Gastrocnemius medialis (tissue), 4 donors: ENCODE results near the gene ALDH3A2. TPM values are rescaled to one million over a fixed set of nuclear protein-coding genes. Genes with fewer than 3 reads are reported as not detected.

Experiments
- ATAC-seq, 2 donors: fragments of 150-250 bp; one replicate each; pipeline ENCODE4 v1.9.1; 2016
- DNase-seq, 2 donors: peaks; one replicate each; pipeline ENCODE4 v3.0.0-alpha.2; 2019
- H3K27ac ChIP-seq, 4 donors: fragments of 200-600 bp; sonication (generic); 1 replicate in 1 of 4; 2 replicates in 3 of 4; pipeline ENCODE4 v1.5.1; 2016 to 2018; ENCODE audit warnings: mild to moderate bottlenecking in 2 of 4, moderate library complexity in 1 of 4
- H3K27me3 ChIP-seq, 3 donors: fragments of 200-600 bp; sonication (generic) in 2 of 3; 1 replicate in 1 of 3; 2 replicates in 2 of 3; pipeline versions ENCODE4 v1.5.1 to v1.6.0; 2016 to 2019; ENCODE audit warnings: mild to moderate bottlenecking in 1 of 3, moderate library complexity in 1 of 3
- H3K36me3 ChIP-seq, 2 donors: fragments of 200-600 bp; sonication (generic) in 1 of 2; one replicate each; pipeline ENCODE4 v1.5.1; 2017 to 2018
- H3K4me1 ChIP-seq, 2 donors: fragments of 200-600 bp; sonication (generic) in 1 of 2; one replicate each; pipeline ENCODE4 v1.5.1; 2016 to 2017; ENCODE audit warnings: mild to moderate bottlenecking in 2 of 2
- H3K4me3 ChIP-seq, 4 donors: fragments of 200-600 bp; sonication (generic) in 3 of 4; 1 replicate in 1 of 4; 2 replicates in 3 of 4; pipeline ENCODE4 v1.5.1; 2016 to 2019; ENCODE audit warnings: mild to moderate bottlenecking in 2 of 4
- H3K9me3 ChIP-seq, 3 donors: fragments of 200-600 bp; sonication (generic) in 2 of 3; 1 replicate in 1 of 3; 2 replicates in 2 of 3; pipeline ENCODE4 v1.5.1; 2016 to 2019
- CTCF ChIP-seq, 5 experiments: fragments of 450-650 bp in 3 of 5; fragments of 200-600 bp in 2 of 5; sonication (generic) in 2 of 5; IDR thresholded peaks in 4 of 5; conservative IDR thresholded peaks in 1 of 5; 1 replicate in 4 of 5; 2 replicates in 1 of 5; pipeline ENCODE4 v1.5.1; 2016 to 2019; ENCODE audit warnings: antibody characterized with exemption in 5 of 5, mild to moderate bottlenecking in 3 of 5, moderate library complexity in 3 of 5
- POLR2A ChIP-seq, 2 donors: fragments of 450-650 bp; IDR thresholded peaks; one replicate each; pipeline ENCODE4 v1.6.1; 2017; ENCODE audit warnings: antibody characterized with exemption in 2 of 2, mild to moderate bottlenecking in 2 of 2, moderate library complexity in 2 of 2
- in situ Hi-C, 4 donors: fragments of 200-750 bp; cut with MboI; loops; one replicate each; pipeline versions ENCODE4 v1.15.0 to v1.8.0; 2017; ENCODE audit warnings: low sequenced_read_pairs in 4 of 4
- intact Hi-C: fragments of 100-400 bp; cut with DNase I; formaldehyde crosslinking; loops from one replicate; pipeline ENCODE4 v1.15.1; 2023; ENCODE audit warnings: low total_unique reads
- total RNA-seq, 4 donors: library from RNA; depleted of rRNA; stranded (reverse); fragments of >200 nt; gene quantifications; one replicate each; pipeline versions ENCODE4 v1.1.0 to v1.2.3, GENCODE V29; 2016

The ALDH3A2 gene
- total RNA-seq, 4 donors from 2014 or later: 87.6 to 117 (median 98.2) TPM

- no peaks in the 10 kb centered on the region for H3K27me3 ChIP-seq
- ATAC-seq: no peak
- in situ Hi-C loops: no loop called here
- intact Hi-C loops: no loop called here
- H3K9me3 ChIP-seq: no peaks in the 10 kb centered on the region
- H3K36me3 ChIP-seq: no peaks in the 10 kb centered on the region
- H3K4me1 ChIP-seq: peaks cover 0 to 4% of the 10 kb centered on the region in 2 donors
- DNase-seq: no peak
- TF ChIP-seq POLR2A (IDR thresholded peaks at IDR 0.05): no peak
- H3K4me3 ChIP-seq: no peak overlapping the region
- peak overlapping the region in 3 of 4 donors; percentile 24 to 54 (median 25) for H3K27ac ChIP-seq
Measured at GRCh38 chr17:19717031-19717360, 68.4 kb downstream of the ALDH3A2 start.

- in situ Hi-C loops: no loop called here
Measured at GRCh38 chr17:19717411-19717908, 68.9 kb downstream of the ALDH3A2 start.

GRCh38 chr17:19718041-19718612 is 69.6 kb downstream of the ALDH3A2 start:
- Histone ChIP-seq H3K27me3 (no peaks in the 10 kb centered on the region), H3K36me3 (no peaks in the 10 kb centered on the region), H3K9me3 (no peaks in the 10 kb centered on the region), H3K27ac (no peak overlapping the region), H3K4me1 (peaks cover 0 to 4% of the 10 kb centered on the region in 2 donors), H3K4me3 (no peak overlapping the region)
- DNase-seq (no peak), ATAC-seq (no peak)
- TF ChIP-seq POLR2A (IDR thresholded peaks at IDR 0.05) (no peak), CTCF (IDR thresholded peaks at IDR 0.05 in 4 of 5, conservative IDR thresholded peaks at IDR 0.05 in 1 of 5) (no peak)
- intact Hi-C loops (no loop called here), in situ Hi-C loops (no loop called here)

More at GRCh38 chr17:19717411-19717908, 68.9 kb downstream of the ALDH3A2 start:
- no peak overlapping the region for H3K27ac ChIP-seq
- DNase-seq (no peak), ATAC-seq (no peak)
- TF ChIP-seq POLR2A (IDR thresholded peaks at IDR 0.05): no peak
- TF ChIP-seq CTCF (IDR thresholded peaks at IDR 0.05 in 4 of 5, conservative IDR thresholded peaks at IDR 0.05 in 1 of 5): no peak
- H3K4me3 ChIP-seq: no peak overlapping the region
- peaks cover 0 to 4% of the 10 kb centered on the region in 2 donors for H3K4me1 ChIP-seq
- H3K27me3 ChIP-seq: no peaks in the 10 kb centered on the region
- no peaks in the 10 kb centered on the region for H3K9me3 ChIP-seq
- H3K36me3 ChIP-seq: no peaks in the 10 kb centered on the region
- intact Hi-C loops: no loop called here

- in situ Hi-C loops: no loop called here
- H3K4me1 ChIP-seq: peaks cover 1 to 4% of the 10 kb centered on the region in 2 donors
- H3K27ac ChIP-seq: no peak overlapping the region
- DNase-seq (no peak), ATAC-seq (no peak)
- intact Hi-C loops: no loop called here
- no peak overlapping the region for H3K4me3 ChIP-seq
- no peaks in the 10 kb centered on the region for H3K9me3 ChIP-seq
- no peaks in the 10 kb centered on the region for H3K36me3 ChIP-seq
- no peaks in the 10 kb centered on the region for H3K27me3 ChIP-seq
- no peak for TF ChIP-seq CTCF (IDR thresholded peaks at IDR 0.05 in 4 of 5, conservative IDR thresholded peaks at IDR 0.05 in 1 of 5)
- TF ChIP-seq POLR2A (IDR thresholded peaks at IDR 0.05): no peak
Measured at GRCh38 chr17:19718613-19719354, 70.2 kb downstream of the ALDH3A2 start.

DNA sequence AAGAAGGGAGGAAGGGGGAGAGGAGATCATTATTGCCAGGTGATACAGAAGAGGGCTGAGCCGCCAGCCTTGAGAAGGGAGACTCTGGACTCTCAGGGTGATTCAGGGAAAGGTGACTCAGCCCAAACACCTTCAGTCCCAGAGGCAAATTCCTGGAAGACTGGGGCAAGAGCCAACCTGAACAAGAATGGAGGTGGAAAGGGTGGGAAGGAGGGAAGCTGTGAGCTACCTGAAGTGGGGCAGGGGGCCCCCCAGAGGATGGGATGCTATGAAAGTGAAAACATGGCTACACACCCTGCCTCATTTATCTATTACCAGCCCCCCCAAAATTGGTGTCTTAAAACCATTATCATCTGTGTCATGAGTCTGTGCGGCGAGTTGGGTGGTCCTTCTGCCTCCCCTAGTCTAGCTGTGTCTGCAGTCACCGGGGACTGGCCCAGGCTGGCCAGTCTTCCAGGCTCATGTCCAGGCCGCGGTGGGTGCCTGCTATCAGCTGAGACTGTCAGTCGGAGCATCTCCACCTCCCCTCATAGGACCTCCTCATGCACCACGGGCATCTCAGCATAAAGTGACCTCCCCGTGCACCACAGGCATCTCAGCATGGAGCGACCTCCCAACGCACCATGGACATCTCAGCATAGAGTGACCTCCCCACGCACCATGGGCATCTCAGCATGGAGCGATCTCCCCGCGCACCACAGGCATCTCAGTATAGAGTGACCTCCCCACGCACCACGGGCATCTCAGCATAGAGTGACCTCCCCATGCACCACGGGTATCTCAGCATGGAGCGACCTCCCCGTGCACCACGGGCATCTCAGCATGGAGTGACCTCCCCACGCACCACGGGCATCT is 71.0 kb downstream of the ALDH3A2 start:
- in situ Hi-C loops: no loop called here
- intact Hi-C loops: no loop called here
- DNase-seq (no peak), ATAC-seq (no peak)
- Histone ChIP-seq H3K27ac (no peak overlapping the region), H3K9me3 (no peaks in the 10 kb centered on the region), H3K4me1 (peaks cover 9 to 11% of the 10 kb centered on the region in 2 donors), H3K27me3 (no peaks in the 10 kb centered on the region), H3K4me3 (no peak overlapping the region), H3K36me3 (no peaks in the 10 kb centered on the region)
- TF ChIP-seq POLR2A (IDR thresholded peaks at IDR 0.05) (no peak), CTCF (IDR thresholded peaks at IDR 0.05 in 4 of 5, conservative IDR thresholded peaks at IDR 0.05 in 1 of 5) (no peak)
